SJSA1 (cell line): ENCODE results near the gene TPGS1. TPM values are rescaled to one million over a fixed set of nuclear protein-coding genes. Genes with fewer than 3 reads are reported as not detected.
A peak's percentile ranks its signal among the peaks of the same experiment; 100 is the strongest.

ENCODE experiments used
- DNase-seq, 2 experiments: peaks; one replicate each; pipeline ENCODE4 v3.0.0-alpha.2; 2015 to 2020; ENCODE audit warnings: low spot score in 2 of 2, low read depth in 1 of 2
- H3K27ac ChIP-seq: fragments of 250-450 bp; sonication (Bioruptor Pico); 2 replicates; pipeline ENCODE4 v1.5.1; 2020; ENCODE audit warnings: mild to moderate bottlenecking, moderate library complexity
- H3K27me3 ChIP-seq: fragments of 250-450 bp; sonication (Bioruptor Pico); replicated peaks from 2 replicates; pipeline ENCODE4 v1.5.1; 2020; ENCODE audit warnings: mild to moderate bottlenecking, moderate library complexity
- H3K36me3 ChIP-seq: fragments of 250-450 bp; sonication (Bioruptor Pico); 2 replicates; pipeline ENCODE4 v1.5.1; 2020; ENCODE audit warnings: mild to moderate bottlenecking
- H3K4me1 ChIP-seq: fragments of 250-450 bp; sonication (Bioruptor Pico); replicated peaks from 2 replicates; pipeline ENCODE4 v1.6.1; 2021; ENCODE audit warnings: mild to moderate bottlenecking
- H3K4me3 ChIP-seq: fragments of 250-450 bp; sonication (Bioruptor Pico); 2 replicates; pipeline ENCODE4 v1.5.1; 2020; ENCODE audit warnings: mild to moderate bottlenecking
- H3K9me3 ChIP-seq: fragments of 250-450 bp; sonication (Bioruptor Pico); replicated peaks from 2 replicates; pipeline ENCODE4 v1.5.1; 2020; ENCODE audit warnings: mild to moderate bottlenecking
- total RNA-seq: library from RNA; depleted of rRNA; stranded (reverse); fragments of >200 nt; shearing (Covaris generic); gene quantifications from 2 replicates; pipeline ENCODE4 v1.2.3, GENCODE V29; 2014; rRNA removed

TPGS1 gene
- 68.7 and 73.3 TPM in 2 replicates for total RNA-seq

- Histone ChIP-seq H3K4me3 (peak within 1 kb of the TSS; percentile 91), H3K27me3 (no peaks in the 10 kb centered on the region), H3K9me3 (no peaks in the 10 kb centered on the region), H3K36me3 (peaks cover 20% of the 10 kb centered on the region), H3K27ac (peak within 1 kb of the TSS; percentile 87), H3K4me1 (peaks cover 16% of the 10 kb centered on the region)
- DNase-seq: peak; percentile 75 to 100
These were observed at the start of gene TPGS1 for GRCh38 chr19:507286-508203. Gene TPGS1, plus strand, starts transcription at chr19:507497. Its CDS starts 10 bp downstream, at chr19:507507.

- DNase-seq: no peak
- peaks cover 5% of the 10 kb centered on the region for H3K4me1 ChIP-seq
- no peaks in the 10 kb centered on the region for H3K9me3 ChIP-seq
- no peaks in the 10 kb centered on the region for H3K36me3 ChIP-seq
- no peak overlapping the region for H3K4me3 ChIP-seq
- no peak overlapping the region for H3K27ac ChIP-seq
- H3K27me3 ChIP-seq: peaks cover 22% of the 10 kb centered on the region
These were observed 49.7 kb upstream of the TPGS1 start for GRCh38 chr19:457636-458035.

- Histone ChIP-seq H3K27ac (no peak overlapping the region), H3K27me3 (peaks cover 22% of the 10 kb centered on the region), H3K36me3 (no peaks in the 10 kb centered on the region), H3K9me3 (no peaks in the 10 kb centered on the region), H3K4me1 (peaks cover 5% of the 10 kb centered on the region), H3K4me3 (no peak overlapping the region)
- no peak for DNase-seq
These were observed 48.9 kb upstream of the TPGS1 start for GRCh38 chr19:458091-459042.

- H3K4me1 ChIP-seq: peaks cover 5% of the 10 kb centered on the region
- peaks cover 22% of the 10 kb centered on the region for H3K27me3 ChIP-seq
- peak in 1 of 2 experiments; percentile 31 for DNase-seq
- peak overlapping the region; percentile 13; the same call in 1 of the 2 replicates for H3K4me3 ChIP-seq
- no peak overlapping the region for H3K27ac ChIP-seq
- no peaks in the 10 kb centered on the region for H3K9me3 ChIP-seq
- H3K36me3 ChIP-seq: no peaks in the 10 kb centered on the region
These were observed 47.4 kb upstream of the TPGS1 start for GRCh38 chr19:459724-460511.

GRCh38 chr19:460877-461720 lies 46.2 kb upstream of the TPGS1 start, which contains the start of gene SHC2:
Gene SHC2, minus strand, starts transcription at chr19:461033. Its CDS starts 37 bp downstream, at chr19:460996.
- DNase-seq: no peak
- Histone ChIP-seq H3K4me1 (peaks cover 5% of the 10 kb centered on the region), H3K36me3 (no peaks in the 10 kb centered on the region), H3K27me3 (peaks cover 22% of the 10 kb centered on the region), H3K9me3 (no peaks in the 10 kb centered on the region), H3K27ac (no peak within 1 kb of the TSS), H3K4me3 (peak within 1 kb of the TSS; percentile 13; the same call in 1 of the 2 replicates)

DNA sequence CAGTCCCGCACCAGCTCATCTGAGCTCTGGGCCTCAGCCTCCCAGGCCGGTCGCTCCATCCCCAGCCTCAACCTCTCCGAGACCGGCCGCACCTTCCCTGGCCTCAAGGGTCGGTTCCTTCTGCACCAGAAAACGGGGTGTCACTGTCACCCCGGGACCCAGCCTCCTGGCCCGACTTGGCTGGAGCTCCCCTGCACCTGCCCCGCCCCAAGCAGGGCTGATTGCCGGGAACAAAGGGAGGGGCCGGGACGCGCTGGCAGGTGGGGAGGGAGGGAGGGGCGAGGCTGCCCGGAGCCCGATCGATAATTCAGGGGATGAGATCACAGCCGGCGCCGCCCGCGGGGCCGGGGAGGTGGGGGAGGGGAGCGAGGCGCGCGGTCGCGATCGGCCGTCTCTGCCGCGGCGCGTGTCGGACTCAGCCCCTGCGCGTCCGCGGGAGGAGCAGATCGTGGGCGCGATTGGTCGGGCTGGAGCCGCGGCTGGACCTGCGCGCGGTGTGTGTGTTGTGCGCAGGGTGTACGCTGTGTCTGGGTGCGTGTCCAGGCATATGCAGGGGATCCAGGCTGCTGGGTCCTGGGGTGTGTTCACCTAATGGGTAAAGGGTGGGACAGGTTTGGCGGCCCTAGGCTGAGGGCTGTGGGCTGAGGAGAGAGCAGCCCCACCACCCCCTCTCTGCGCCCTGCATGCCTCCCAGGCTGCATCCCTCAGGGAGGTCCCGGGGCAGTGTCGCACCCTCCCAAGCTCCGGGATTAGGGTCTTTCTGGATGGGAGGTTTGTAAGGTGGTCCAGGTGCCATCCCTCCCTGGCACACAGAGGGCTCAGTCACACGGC lies 45.4 kb upstream of the TPGS1 start:
- DNase-seq: no peak
- H3K36me3 ChIP-seq: no peaks in the 10 kb centered on the region
- no peaks in the 10 kb centered on the region for H3K9me3 ChIP-seq
- H3K4me1 ChIP-seq: peaks cover 5% of the 10 kb centered on the region
- H3K27me3 ChIP-seq: peaks cover 22% of the 10 kb centered on the region
- no peak overlapping the region for H3K4me3 ChIP-seq
- no peak overlapping the region for H3K27ac ChIP-seq

DNA sequence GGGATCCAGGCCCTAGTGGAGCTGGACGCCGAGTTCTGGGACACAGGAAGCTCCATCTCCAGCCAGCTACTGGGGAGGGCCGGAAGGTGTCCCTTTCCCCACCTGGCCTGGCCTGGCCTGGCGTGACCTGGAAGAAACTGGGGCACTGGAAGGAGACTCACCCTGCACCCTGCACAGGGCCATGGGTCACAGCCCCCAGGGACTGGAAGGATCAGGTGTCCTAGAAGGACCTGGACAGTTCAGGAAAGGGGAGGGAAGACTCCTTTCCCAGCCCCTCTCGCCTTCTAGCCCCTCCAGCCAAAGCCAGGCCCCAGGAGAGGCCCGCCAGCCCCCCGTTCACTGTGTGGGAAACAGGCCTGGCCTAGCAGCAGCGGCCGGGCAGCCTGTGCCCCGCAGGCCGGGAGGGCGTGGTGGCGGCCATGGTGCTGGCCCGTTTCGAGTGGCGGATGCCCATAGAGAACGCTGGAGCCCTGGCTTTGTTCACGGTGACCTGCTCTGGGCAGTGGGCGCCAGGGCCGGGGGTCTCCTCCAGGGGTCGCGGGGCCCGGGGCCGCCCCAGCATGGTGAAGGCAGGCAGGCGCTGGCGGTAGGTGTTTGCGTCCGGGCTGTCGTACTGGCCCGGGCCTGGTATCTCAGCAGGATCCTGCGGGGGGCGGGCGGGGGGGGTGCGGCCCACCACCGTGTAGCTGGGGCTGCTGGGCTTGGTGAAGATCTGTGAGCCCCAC lies 43.7 kb upstream of the TPGS1 start:
- H3K27ac ChIP-seq: no peak overlapping the region
- H3K9me3 ChIP-seq: no peaks in the 10 kb centered on the region
- peaks cover 22% of the 10 kb centered on the region for H3K27me3 ChIP-seq

GRCh38 chr19:464208-464545 lies 43.1 kb upstream of the TPGS1 start:
- H3K27me3 ChIP-seq: peaks cover 22% of the 10 kb centered on the region
- no peak for DNase-seq

More for the DNA sequence above, 43.7 kb upstream of the TPGS1 start:
- no peaks in the 10 kb centered on the region for H3K36me3 ChIP-seq
- no peak overlapping the region for H3K4me3 ChIP-seq
- no peak for DNase-seq
- peaks cover 5% of the 10 kb centered on the region for H3K4me1 ChIP-seq

GRCh38 chr19:465056-465816 lies 42.1 kb upstream of the TPGS1 start:
- DNase-seq: no peak
- Histone ChIP-seq H3K4me3 (no peak overlapping the region), H3K27ac (no peak overlapping the region), H3K4me1 (no peaks in the 10 kb centered on the region), H3K36me3 (no peaks in the 10 kb centered on the region), H3K9me3 (no peaks in the 10 kb centered on the region), H3K27me3 (peaks cover 14% of the 10 kb centered on the region)

More at GRCh38 chr19:464208-464545, 43.1 kb upstream of the TPGS1 start:
- Histone ChIP-seq H3K4me1 (peaks cover 5% of the 10 kb centered on the region), H3K27ac (no peak overlapping the region), H3K36me3 (no peaks in the 10 kb centered on the region), H3K4me3 (no peak overlapping the region), H3K9me3 (no peaks in the 10 kb centered on the region)

- 0 out of 2 replicates have a peak, but pooled peaks cover 3% of the 10 kb centered on the region for H3K4me1 ChIP-seq
- H3K4me3 ChIP-seq: no peak overlapping the region
- DNase-seq: no peak
- no peak overlapping the region for H3K27ac ChIP-seq
- H3K27me3 ChIP-seq: peaks cover under 1% of the 10 kb centered on the region
- no peaks in the 10 kb centered on the region for H3K36me3 ChIP-seq
- H3K9me3 ChIP-seq: no peaks in the 10 kb centered on the region
These were observed 39.7 kb upstream of the TPGS1 start for GRCh38 chr19:467554-467953.
